ENCODE results near the gene LHB.

The LHB gene

DNA sequence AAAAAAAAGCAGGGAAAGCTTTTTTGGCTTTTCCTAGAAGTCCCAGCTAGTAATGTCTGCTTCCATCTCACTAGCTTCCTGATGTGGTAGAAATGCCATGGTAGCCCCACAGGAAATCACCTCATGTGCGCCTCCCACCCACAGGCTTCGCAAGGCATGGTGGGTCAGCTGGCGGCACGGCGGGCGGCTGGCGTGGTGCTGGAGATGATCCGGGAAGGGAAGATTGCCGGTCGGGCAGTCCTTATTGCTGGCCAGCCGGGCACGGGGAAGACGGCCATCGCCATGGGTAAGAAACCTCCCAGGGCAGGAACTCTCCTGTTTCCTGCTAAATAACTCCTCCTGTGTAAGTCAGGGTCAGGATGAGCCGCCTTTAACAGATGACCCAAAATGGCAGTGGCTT lies 12.8 kb downstream of the LHB start:
- no peak overlapping the region for H3K4me2 ChIP-seq (ENCODE audit: insufficient read depth, low read length)
- no peak overlapping the region for H3K27ac ChIP-seq (ENCODE audit: low read length)
- no peaks in the 10 kb centered on the region for H3K4me1 ChIP-seq (ENCODE audit: insufficient read depth, low read length)
- DNase-seq: no peak
- peaks cover 80% of the 10 kb centered on the region for H3K36me3 ChIP-seq (ENCODE audit: insufficient read depth, low read length)
- H2AFZ ChIP-seq (ENCODE audit: low read depth, low read length): no peak overlapping the region
- H3K4me3 ChIP-seq (ENCODE audit: low read depth in 1 of 2, low read length in 2 of 2): no peak overlapping the region
- no peak for ATAC-seq (ENCODE audit: insufficient read depth, low read depth)
- no peak overlapping the region for H3K9ac ChIP-seq (ENCODE audit: low read depth, low read length)
- H3K27me3 ChIP-seq (ENCODE audit: insufficient read depth, low read length, poor library complexity): no peaks in the 10 kb centered on the region
- no peak for TF ChIP-seq EZH2 (IDR thresholded peaks at IDR 0.05; ENCODE audit: borderline replicate concordance, low read depth, low read length, severe bottlenecking)
- TF ChIP-seq, protein P1, sequence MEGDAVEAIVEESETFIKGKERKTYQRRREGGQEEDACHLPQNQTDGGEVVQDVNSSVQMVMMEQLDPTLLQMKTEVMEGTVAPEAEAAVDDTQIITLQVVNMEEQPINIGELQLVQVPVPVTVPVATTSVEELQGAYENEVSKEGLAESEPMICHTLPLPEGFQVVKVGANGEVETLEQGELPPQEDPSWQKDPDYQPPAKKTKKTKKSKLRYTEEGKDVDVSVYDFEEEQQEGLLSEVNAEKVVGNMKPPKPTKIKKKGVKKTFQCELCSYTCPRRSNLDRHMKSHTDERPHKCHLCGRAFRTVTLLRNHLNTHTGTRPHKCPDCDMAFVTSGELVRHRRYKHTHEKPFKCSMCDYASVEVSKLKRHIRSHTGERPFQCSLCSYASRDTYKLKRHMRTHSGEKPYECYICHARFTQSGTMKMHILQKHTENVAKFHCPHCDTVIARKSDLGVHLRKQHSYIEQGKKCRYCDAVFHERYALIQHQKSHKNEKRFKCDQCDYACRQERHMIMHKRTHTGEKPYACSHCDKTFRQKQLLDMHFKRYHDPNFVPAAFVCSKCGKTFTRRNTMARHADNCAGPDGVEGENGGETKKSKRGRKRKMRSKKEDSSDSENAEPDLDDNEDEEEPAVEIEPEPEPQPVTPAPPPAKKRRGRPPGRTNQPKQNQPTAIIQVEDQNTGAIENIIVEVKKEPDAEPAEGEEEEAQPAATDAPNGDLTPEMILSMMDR (IDR thresholded peaks at IDR 0.05; ENCODE audit: borderline replicate concordance, extremely low read depth, low read length, poor library complexity, severe bottlenecking): no peak
- H3K9me3 ChIP-seq (ENCODE audit: insufficient read depth, low read length, severe bottlenecking): no peaks in the 10 kb centered on the region
- peaks cover 14% of the 10 kb centered on the region for H3K79me2 ChIP-seq (ENCODE audit: insufficient read depth, low read length)
- peaks cover 15% of the 10 kb centered on the region for H4K20me1 ChIP-seq (ENCODE audit: insufficient read depth, low read length)

DNA sequence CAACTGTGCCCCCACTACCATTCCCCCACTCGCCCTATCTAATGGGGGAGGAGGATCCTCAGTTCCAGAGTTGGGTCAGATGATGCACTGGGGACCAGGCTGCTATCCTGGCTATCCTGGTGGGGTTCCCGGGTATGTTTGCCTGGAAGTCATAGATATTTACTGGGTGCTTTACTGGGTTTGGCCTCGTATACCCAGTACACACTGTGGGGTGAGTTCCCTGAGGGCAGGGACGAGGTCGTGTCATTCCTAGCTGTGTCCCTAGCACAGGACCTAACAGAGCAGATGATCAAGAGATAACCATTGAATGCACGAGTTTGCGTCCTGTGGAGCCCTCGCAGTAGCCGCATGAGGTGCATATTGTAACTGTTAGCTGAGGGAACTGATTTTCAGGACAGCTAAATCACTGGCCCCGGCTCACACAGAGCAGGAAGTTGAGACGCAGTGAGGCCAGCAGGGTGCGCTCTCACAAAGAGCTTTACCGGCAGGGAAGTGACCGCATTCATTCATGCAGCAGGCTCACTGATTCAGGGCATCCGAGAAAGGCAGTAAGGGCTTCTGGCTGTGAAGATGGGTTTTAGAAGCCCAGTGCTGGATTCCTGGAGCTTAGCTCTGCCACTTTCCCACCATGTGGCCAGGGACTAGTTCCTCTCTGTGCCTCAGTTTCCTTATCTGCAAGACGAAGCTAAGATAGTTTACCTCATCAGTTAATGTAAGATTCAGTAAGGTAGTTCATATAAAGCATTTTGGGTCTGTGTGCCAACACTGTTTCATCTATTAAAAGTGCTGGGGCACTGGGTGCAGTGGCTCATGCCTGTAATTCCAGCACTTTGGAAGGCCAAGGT lies 17.2 kb downstream of the LHB start:
- DNase-seq: peak; percentile 62
- Histone ChIP-seq H3K27me3 (ENCODE audit: insufficient read depth, low read length, poor library complexity) (no peaks in the 10 kb centered on the region), H3K4me1 (ENCODE audit: insufficient read depth, low read length) (peaks cover 17% of the 10 kb centered on the region), H3K4me2 (ENCODE audit: insufficient read depth, low read length) (no peak overlapping the region), H3K79me2 (ENCODE audit: insufficient read depth, low read length) (peaks cover 57% of the 10 kb centered on the region), H3K9me3 (ENCODE audit: insufficient read depth, low read length, severe bottlenecking) (no peaks in the 10 kb centered on the region), H3K36me3 (ENCODE audit: insufficient read depth, low read length) (peaks cover 61% of the 10 kb centered on the region), H4K20me1 (ENCODE audit: insufficient read depth, low read length) (peaks cover 34% of the 10 kb centered on the region), H3K4me3 (ENCODE audit: low read depth in 1 of 2, low read length in 2 of 2) (no peak overlapping the region), H3K9ac (ENCODE audit: low read depth, low read length) (no peak overlapping the region), H2AFZ (ENCODE audit: low read depth, low read length) (no peak overlapping the region), H3K27ac (ENCODE audit: low read length) (no peak overlapping the region)
- TF ChIP-seq EZH2 (IDR thresholded peaks at IDR 0.05; ENCODE audit: borderline replicate concordance, low read depth, low read length, severe bottlenecking): no peak
- TF ChIP-seq, protein P1 (IDR thresholded peaks at IDR 0.05; ENCODE audit: borderline replicate concordance, extremely low read depth, low read length, poor library complexity, severe bottlenecking): peak; percentile 77
- peak; percentile 80 for ATAC-seq (ENCODE audit: insufficient read depth, low read depth)

DNA sequence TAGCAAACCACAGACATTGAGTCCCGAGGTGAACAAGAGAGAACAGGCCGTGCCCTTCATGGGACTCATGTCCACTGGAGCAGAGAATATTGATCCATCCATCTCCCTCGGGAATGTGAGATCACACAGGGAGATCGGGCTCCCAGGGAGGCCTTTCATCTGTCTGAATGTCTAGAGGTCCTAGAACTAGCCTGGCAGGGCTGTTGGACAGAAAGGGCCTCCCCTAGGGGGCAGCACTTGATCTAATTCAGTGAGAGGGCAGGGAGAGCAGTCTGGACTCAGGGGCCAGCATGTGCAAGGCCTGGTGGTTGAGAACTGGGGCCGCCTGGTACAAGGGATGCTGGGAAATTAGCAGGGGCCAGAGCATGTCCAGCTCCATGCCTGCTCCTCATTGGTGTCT lies 18.9 kb downstream of the LHB start:
- H3K79me2 ChIP-seq (ENCODE audit: insufficient read depth, low read length): peaks cover 68% of the 10 kb centered on the region
- peaks cover 44% of the 10 kb centered on the region for H3K36me3 ChIP-seq (ENCODE audit: insufficient read depth, low read length)

More for the DNA sequence above, 18.9 kb downstream of the LHB start:
- no peak overlapping the region for H3K9ac ChIP-seq (ENCODE audit: low read depth, low read length)
- ATAC-seq (ENCODE audit: insufficient read depth, low read depth) (no peak), DNase-seq (peak; percentile 55)
- peaks cover 34% of the 10 kb centered on the region for H4K20me1 ChIP-seq (ENCODE audit: insufficient read depth, low read length)
- no peaks in the 10 kb centered on the region for H3K27me3 ChIP-seq (ENCODE audit: insufficient read depth, low read length, poor library complexity)
- peak overlapping the region; percentile 29; the same call in 1 of the 2 replicates for H3K27ac ChIP-seq (ENCODE audit: low read length)
- TF ChIP-seq, protein P1 (IDR thresholded peaks at IDR 0.05; ENCODE audit: borderline replicate concordance, extremely low read depth, low read length, poor library complexity, severe bottlenecking): peak; percentile 72
- TF ChIP-seq EZH2 (IDR thresholded peaks at IDR 0.05; ENCODE audit: borderline replicate concordance, low read depth, low read length, severe bottlenecking): no peak
- H3K4me2 ChIP-seq (ENCODE audit: insufficient read depth, low read length): no peak overlapping the region
- no peak overlapping the region for H2AFZ ChIP-seq (ENCODE audit: low read depth, low read length)
- H3K9me3 ChIP-seq (ENCODE audit: insufficient read depth, low read length, severe bottlenecking): no peaks in the 10 kb centered on the region
- H3K4me1 ChIP-seq (ENCODE audit: insufficient read depth, low read length): peaks cover 23% of the 10 kb centered on the region
- no peak overlapping the region for H3K4me3 ChIP-seq (ENCODE audit: low read depth in 1 of 2, low read length in 2 of 2)
